Activated CD4-positive, alpha-beta T cell treated with anti-CD3 and anti-CD28 coated beads, Interleukin-2, Interleukin-6, amounts not matched to agents 100 ng/mL and 50 ng/mL, durations not matched to agents 16 hours and 8 hours (primary cell): ENCODE measurements around the gene RNF220.

Source experiments
- DNase-seq: peaks from one replicate; pipeline ENCODE4 v3.0.0-alpha.2; 2020

Gene RNF220

GRCh38 chr1:44591381-44591780, 186.3 kb downstream of the RNF220 start:
- no peak for DNase-seq

GRCh38 chr1:44592208-44593145, 187.4 kb downstream of the RNF220 start:
- no peak for DNase-seq

GRCh38 chr1:44594353-44594752, 189.3 kb downstream of the RNF220 start:
- DNase-seq, result no peak

GRCh38 chr1:44594871-44595735, 190.0 kb downstream of the RNF220 start:
- peak; percentile 85 for DNase-seq

- no peak for DNase-seq
Observed at GRCh38 chr1:44596511-44596910, 191.5 kb downstream of the RNF220 start.

- no peak for DNase-seq
Observed at GRCh38 chr1:44598167-44598566, 193.1 kb downstream of the RNF220 start.

GRCh38 chr1:44602634-44603628, 197.9 kb downstream of the RNF220 start:
- DNase-seq, result no peak

- DNase-seq, result no peak
Observed at GRCh38 chr1:44603718-44604117, 198.7 kb downstream of the RNF220 start.

GRCh38 chr1:44604157-44604955, 199.3 kb downstream of the RNF220 start:
- DNase-seq, result no peak

GRCh38 chr1:44605914-44606615, 201.0 kb downstream of the RNF220 start:
- DNase-seq, result no peak

GRCh38 chr1:44606701-44607281, 201.7 kb downstream of the RNF220 start:
- DNase-seq, result no peak

GRCh38 chr1:44608141-44608540, 203.1 kb downstream of the RNF220 start:
- DNase-seq, result no peak

- peak; percentile 12 for DNase-seq
Observed at GRCh38 chr1:44609412-44609767, 204.3 kb downstream of the RNF220 start.

GRCh38 chr1:44609768-44610526, 204.9 kb downstream of the RNF220 start:
- DNase-seq, result no peak

- no peak for DNase-seq
Observed at GRCh38 chr1:44610527-44611148, 205.6 kb downstream of the RNF220 start.

- no peak for DNase-seq
Observed at GRCh38 chr1:44611419-44611818, 206.4 kb downstream of the RNF220 start.

GRCh38 chr1:44611866-44612265, 206.8 kb downstream of the RNF220 start:
- no peak for DNase-seq

GRCh38 chr1:44613941-44614340, 208.9 kb downstream of the RNF220 start:
- no peak for DNase-seq

- DNase-seq, result no peak
Observed at GRCh38 chr1:44616284-44616990, 211.4 kb downstream of the RNF220 start.
